KMS-11 (cell line): ENCODE measurements around the gene EHD2.

Experiments used
- H2AFZ ChIP-seq: fragments of 200-600 bp; sonication (generic); 2 replicates; pipeline ENCODE4 v1.6.1; 2016; ENCODE audit warnings: antibody characterized with exemption, mixed run types, low read depth
- H3K27ac ChIP-seq: fragments of 200-600 bp; sonication (generic); 2 replicates; pipeline ENCODE4 v1.6.1; 2016; ENCODE audit warnings: mild to moderate bottlenecking, mixed run types
- H3K27me3 ChIP-seq: fragments of 200-600 bp; sonication (generic); 2 replicates; pipeline ENCODE4 v1.6.1; 2017; ENCODE audit warnings: mild to moderate bottlenecking, low read depth, mixed run types, moderate library complexity; ENCODE audit not compliant: insufficient read depth
- H3K36me3 ChIP-seq: fragments of 200-600 bp; sonication (generic); 2 replicates; pipeline ENCODE4 v1.6.1; 2017; ENCODE audit warnings: mild to moderate bottlenecking, mixed run types; ENCODE audit not compliant: insufficient read depth
- H3K4me1 ChIP-seq: fragments of 200-600 bp; sonication (generic); 2 replicates; pipeline ENCODE4 v1.6.1; 2016; ENCODE audit warnings: mild to moderate bottlenecking, low read depth, mixed run types; ENCODE audit not compliant: poor library complexity, severe bottlenecking
- H3K4me2 ChIP-seq: fragments of 200-600 bp; sonication (generic); 2 replicates; pipeline ENCODE4 v1.7.0; 2016; ENCODE audit warnings: mild to moderate bottlenecking, mixed run types
- H3K4me3 ChIP-seq: fragments of 200-600 bp; sonication (generic); IDR thresholded peaks from 2 replicates; pipeline ENCODE4 v1.6.1; 2017; ENCODE audit warnings: low read depth, low read length, mixed read lengths; ENCODE audit not compliant: insufficient read depth
- H3K79me2 ChIP-seq: fragments of 200-600 bp; sonication (generic); 2 replicates; pipeline ENCODE4 v1.6.1; 2016; ENCODE audit warnings: low read depth, mixed run types; ENCODE audit not compliant: insufficient read depth
- H3K9ac ChIP-seq: fragments of 200-600 bp; sonication (generic); 2 replicates; pipeline ENCODE4 v1.6.1; 2016; ENCODE audit warnings: mild to moderate bottlenecking, mixed run types
- H4K20me1 ChIP-seq: fragments of 200-600 bp; sonication (generic); 2 replicates; pipeline ENCODE4 v1.6.1; 2016; ENCODE audit warnings: mild to moderate bottlenecking, mixed run types; ENCODE audit not compliant: insufficient read depth
- TF ChIP-seq, protein P1 (sequence below): fragments of 200-600 bp; sonication (generic); conservative IDR thresholded peaks from 2 replicates; pipeline ENCODE4 v1.6.1; 2017; ENCODE audit warnings: low read depth, mild to moderate bottlenecking, antibody characterized with exemption, low read length, moderate library complexity, mixed read lengths

Gene EHD2

DNA sequence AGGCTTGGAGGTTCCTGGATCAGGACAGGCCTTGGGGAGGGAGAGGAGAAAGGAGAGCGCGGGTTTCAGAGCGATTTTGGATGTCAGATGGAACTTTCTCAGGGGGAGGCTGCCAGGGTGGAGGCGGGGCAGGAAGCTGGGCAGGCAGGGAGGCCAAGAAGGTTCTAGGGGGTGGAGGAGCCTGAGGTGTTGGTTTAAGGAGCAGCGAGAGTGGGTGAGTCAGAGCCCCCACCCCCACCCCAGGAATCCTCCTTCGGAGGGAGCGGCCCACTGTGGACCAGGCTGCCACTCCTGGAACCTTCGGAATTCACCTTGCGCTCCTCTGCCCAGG is 16.2 kb downstream of the EHD2 start:
- TF ChIP-seq, protein P1, sequence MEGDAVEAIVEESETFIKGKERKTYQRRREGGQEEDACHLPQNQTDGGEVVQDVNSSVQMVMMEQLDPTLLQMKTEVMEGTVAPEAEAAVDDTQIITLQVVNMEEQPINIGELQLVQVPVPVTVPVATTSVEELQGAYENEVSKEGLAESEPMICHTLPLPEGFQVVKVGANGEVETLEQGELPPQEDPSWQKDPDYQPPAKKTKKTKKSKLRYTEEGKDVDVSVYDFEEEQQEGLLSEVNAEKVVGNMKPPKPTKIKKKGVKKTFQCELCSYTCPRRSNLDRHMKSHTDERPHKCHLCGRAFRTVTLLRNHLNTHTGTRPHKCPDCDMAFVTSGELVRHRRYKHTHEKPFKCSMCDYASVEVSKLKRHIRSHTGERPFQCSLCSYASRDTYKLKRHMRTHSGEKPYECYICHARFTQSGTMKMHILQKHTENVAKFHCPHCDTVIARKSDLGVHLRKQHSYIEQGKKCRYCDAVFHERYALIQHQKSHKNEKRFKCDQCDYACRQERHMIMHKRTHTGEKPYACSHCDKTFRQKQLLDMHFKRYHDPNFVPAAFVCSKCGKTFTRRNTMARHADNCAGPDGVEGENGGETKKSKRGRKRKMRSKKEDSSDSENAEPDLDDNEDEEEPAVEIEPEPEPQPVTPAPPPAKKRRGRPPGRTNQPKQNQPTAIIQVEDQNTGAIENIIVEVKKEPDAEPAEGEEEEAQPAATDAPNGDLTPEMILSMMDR = no peak
- no peaks in the 10 kb centered on the region for H3K4me1 ChIP-seq
- H3K9ac ChIP-seq = no peak overlapping the region
- no peak overlapping the region for H3K4me2 ChIP-seq
- no peak overlapping the region for H3K4me3 ChIP-seq
- H3K36me3 ChIP-seq = no peaks in the 10 kb centered on the region
- H4K20me1 ChIP-seq = no peaks in the 10 kb centered on the region
- H3K79me2 ChIP-seq = no peaks in the 10 kb centered on the region
- no peak overlapping the region for H3K27ac ChIP-seq
- H3K27me3 ChIP-seq = peaks cover 94% of the 10 kb centered on the region
- H2AFZ ChIP-seq = no peak overlapping the region

DNA sequence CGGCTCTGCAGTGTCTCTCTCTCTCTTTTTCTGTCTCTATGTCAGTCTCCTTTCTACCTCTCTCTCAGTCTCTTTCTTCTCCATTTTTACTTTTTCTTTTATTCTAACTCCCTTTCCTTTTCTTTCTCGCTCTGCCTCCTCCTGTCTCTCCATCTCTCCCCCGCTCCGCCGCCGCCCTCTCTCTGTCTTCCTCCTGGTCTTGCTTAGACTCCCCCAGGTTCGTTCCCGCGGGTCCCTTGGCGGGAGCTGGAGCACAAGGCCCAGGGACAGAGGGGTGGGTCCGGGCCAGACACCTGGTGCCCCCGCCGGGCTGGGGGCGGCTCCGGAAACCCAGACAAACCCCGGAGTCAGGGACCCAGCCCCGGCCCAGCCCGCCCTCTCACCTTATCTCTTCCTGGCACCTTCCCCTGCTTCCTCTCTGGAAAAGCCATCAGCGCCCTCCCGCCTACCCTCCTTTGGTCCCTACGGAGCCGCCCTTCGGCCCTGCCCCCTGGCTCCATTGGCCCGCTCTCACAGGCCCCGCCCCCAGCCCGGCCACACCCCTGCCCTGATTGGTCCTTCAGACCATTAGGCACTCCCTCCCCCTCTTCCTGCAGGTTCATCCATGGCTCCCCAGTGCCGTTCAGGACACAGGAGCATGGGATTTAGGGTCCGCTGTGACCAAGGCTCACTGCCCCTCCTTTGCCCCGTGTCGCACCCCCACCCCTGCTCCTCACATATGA is 16.7 kb downstream of the EHD2 start:
- H3K79me2 ChIP-seq = no peaks in the 10 kb centered on the region
- H2AFZ ChIP-seq = no peak overlapping the region
- no peak overlapping the region for H3K27ac ChIP-seq
- no peaks in the 10 kb centered on the region for H3K36me3 ChIP-seq
- TF ChIP-seq, protein P1 = no peak
- no peak overlapping the region for H3K9ac ChIP-seq
- peaks cover 94% of the 10 kb centered on the region for H3K27me3 ChIP-seq
- no peaks in the 10 kb centered on the region for H4K20me1 ChIP-seq
- no peak overlapping the region for H3K4me2 ChIP-seq
- no peaks in the 10 kb centered on the region for H3K4me1 ChIP-seq
- H3K4me3 ChIP-seq = no peak overlapping the region

DNA sequence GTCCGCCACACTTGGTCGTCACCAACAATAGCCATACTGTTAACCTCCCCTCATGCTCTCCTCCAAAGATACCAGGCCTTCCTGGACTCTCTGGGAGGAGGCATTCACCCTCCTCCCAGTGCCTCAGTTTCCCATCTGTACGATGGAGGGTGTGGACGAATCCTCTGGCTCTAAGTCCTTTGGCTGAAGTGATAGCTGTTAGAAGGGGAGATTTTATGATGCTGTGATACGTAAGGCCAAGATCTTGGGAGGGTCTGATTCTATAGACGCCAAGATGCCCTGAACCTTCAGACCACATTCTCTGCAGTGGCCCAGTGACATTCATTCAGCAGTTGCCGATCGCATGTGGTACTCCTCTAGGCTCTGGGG is 17.3 kb downstream of the EHD2 start:
- Histone ChIP-seq H3K4me1 (no peaks in the 10 kb centered on the region), H3K27me3 (peaks cover 95% of the 10 kb centered on the region), H3K4me3 (no peak overlapping the region), H2AFZ (no peak overlapping the region), H3K79me2 (no peaks in the 10 kb centered on the region), H3K36me3 (no peaks in the 10 kb centered on the region), H3K27ac (no peak overlapping the region), H4K20me1 (no peaks in the 10 kb centered on the region), H3K9ac (no peak overlapping the region), H3K4me2 (no peak overlapping the region)
- TF ChIP-seq, protein P1 = no peak

DNA sequence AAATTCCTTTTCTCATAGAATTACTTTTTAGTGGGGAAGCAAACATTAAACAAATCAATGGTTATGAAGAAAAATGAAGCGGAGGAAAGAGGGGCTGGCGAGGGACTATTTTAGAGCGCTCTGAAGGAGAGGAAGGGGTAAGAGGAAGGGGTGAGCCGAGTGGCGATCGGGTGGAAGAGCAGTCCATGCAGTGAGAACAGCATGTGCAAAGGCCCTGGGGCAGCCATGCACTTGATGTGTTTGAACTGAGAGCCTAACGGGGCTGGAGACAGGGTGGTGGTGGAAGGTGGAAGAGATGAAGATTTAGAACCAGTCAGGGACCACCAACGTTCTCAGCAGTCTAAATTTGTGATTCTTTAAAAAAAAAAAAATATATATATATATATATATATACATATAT is 17.7 kb downstream of the EHD2 start:
- TF ChIP-seq, protein P1 = no peak
- Histone ChIP-seq H3K27ac (no peak overlapping the region), H3K9ac (no peak overlapping the region), H2AFZ (no peak overlapping the region), H3K4me3 (no peak overlapping the region), H3K4me1 (no peaks in the 10 kb centered on the region), H3K36me3 (no peaks in the 10 kb centered on the region), H3K27me3 (peaks cover 95% of the 10 kb centered on the region), H3K79me2 (no peaks in the 10 kb centered on the region), H4K20me1 (no peaks in the 10 kb centered on the region), H3K4me2 (no peak overlapping the region)
